Stimulated activated CD4-positive, alpha-beta T cell treated with anti-CD3 and anti-CD28 coated beads, TNF-alpha, amount 100 ng/mL, for 48 hours (primary cell): ENCODE measurements around the gene KCNB1.

ENCODE experiments used
- DNase-seq, 3 donors: peaks; one replicate each; pipeline ENCODE4 v3.0.0-alpha.2; 2020; ENCODE audit warnings: low read depth in 3 of 3

The KCNB1 gene

DNA sequence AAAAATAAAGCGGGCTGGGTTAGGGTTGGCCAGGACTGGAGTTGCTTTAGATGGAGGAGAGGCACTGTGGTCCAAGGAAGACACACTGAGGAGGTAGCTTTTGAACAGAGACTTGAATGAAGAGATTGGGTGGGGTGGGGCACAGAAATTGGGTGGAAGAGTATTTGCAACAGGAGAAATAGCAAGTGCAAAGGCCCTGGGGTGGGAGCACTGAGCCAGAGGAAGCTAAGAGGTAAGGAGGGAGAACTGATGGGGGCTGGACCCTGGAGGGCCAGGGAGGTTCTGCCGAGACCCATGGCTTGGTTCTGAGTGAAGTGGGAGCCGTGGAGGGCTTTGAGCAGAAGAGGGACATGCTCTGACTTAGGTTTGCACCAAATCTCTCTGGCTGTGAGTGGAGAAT is 45.4 kb downstream of the KCNB1 start:
- no peak for DNase-seq

- no peak for DNase-seq
These were observed 46.8 kb downstream of the KCNB1 start for GRCh38 chr20:49435639-49436038.

- DNase-seq, result no peak
These were observed 49.1 kb downstream of the KCNB1 start for GRCh38 chr20:49433333-49433732.

GRCh38 chr20:49432550-49432949 is 49.9 kb downstream of the KCNB1 start:
- no peak for DNase-seq

DNA sequence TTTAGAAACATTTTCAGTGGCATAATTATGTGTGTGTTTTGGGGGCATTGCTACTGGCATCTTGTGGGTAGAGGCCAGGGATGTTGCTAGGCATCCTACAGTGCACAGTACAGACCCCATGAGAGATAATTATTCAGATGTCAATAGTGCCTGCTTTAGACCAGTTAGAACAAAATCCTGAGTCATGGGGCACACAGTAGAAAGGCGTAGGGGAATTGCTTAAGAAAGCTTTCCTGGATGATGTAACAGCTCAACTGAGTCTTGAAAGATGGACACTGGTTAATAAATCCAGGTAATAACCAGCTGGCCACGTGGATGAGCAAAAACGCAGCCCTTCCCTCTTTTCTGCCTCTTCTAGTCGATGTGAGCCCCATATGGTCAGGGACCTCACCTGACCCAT is 51.1 kb downstream of the KCNB1 start:
- no peak for DNase-seq

DNA sequence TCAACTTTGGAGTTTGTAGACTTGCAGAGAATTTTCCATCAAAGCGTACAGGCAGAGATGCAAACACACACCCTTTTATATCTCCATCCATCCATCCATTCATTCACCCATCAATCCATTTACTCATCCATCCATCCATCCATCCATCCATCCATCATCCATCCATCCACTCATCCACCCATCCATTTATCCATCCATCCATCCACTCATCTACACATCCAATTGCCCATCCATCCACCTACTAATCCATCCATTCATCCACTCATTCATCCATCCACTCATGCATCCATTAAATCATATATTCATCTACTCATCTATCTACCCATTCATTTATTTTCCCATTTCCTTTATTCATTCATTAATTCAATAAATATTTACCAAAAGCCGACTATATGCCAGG is 52.1 kb downstream of the KCNB1 start:
- DNase-seq, result no peak

- DNase-seq, result no peak
These were observed 54.5 kb downstream of the KCNB1 start for GRCh38 chr20:49427751-49428518.

DNA sequence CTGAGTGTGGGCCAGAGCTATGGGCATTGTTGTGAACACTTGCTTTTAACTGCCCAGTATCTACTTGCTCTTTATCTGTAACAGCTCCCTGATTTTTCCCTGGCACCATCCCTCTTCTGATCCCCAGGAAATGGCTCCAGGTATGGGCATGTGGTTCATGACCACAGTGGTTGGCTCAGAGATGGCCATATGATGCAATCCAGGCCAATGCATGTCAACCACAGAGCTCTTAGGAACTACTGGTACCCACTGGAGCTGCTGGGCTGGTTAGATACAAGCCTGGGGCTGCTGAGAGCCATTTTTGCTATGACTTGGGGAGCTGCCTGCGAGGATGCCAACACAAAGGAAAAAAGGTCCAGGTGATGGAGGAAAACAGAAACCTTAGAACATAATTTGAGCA is 55.6 kb downstream of the KCNB1 start:
- DNase-seq, result no peak

DNA sequence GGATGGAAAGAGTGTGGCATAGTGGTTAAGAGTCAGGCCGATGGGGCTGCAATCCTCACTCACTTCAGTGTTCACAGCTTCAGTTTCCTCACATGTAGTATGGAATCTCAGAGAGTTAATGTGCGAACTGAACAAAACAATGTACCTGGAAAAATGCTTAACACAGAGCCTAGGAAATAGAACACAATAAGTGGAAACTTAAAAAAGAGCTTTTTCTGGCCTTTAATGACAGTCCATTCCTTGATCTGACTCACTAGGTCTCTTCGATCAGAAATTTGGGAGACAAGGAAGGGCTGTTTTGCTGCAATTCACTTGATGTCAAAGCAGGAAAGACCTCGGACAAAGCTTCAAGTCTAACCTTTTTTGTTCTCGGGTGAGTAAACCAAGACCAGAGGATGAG is 56.1 kb downstream of the KCNB1 start:
- no peak for DNase-seq

DNA sequence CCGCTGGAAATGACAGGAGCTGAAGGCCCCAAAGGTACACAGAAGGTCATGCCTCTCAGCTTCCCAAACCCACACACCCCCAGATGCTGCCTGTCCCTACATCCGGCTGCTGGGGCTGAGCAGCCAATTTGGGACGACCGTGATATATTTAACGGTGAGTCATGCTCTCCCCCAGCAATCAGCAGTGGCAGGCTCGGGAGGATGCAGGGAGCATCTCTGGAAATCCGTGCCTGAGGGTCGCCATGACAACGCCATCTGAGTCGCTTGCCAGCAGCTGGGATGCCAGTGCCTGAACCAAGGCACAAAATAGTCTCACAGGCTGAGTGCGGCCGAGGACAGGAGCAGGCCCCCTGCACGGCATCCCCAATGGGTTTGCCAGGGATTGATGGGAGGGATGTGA is 57.9 kb downstream of the KCNB1 start:
- DNase-seq, result no peak

- no peak for DNase-seq
These were observed 60.3 kb downstream of the KCNB1 start for GRCh38 chr20:49422161-49422560.

GRCh38 chr20:49420811-49421295 is 61.6 kb downstream of the KCNB1 start:
- DNase-seq, result no peak

- DNase-seq, result no peak
These were observed 62.2 kb downstream of the KCNB1 start for GRCh38 chr20:49420292-49420691.

DNA sequence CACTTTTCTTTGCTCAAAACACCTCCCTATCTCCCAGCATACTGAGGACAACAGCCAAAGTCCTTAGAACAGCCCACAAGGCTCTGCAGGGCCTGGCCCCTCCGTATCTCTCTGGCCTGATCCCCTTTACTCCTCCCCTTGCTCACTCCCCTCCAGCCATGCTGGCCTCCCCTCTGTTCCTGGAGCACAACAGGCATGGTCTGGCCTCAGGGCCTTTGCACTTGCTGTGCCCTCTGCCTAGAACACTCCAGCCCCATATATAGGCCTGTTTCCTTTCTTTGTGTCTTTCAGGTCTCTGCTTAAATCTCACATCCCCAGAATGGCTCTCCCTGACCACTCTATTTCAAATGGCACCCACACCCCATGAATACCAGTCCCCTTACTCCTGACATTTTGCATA is 62.7 kb downstream of the KCNB1 start:
- DNase-seq, result no peak

DNA sequence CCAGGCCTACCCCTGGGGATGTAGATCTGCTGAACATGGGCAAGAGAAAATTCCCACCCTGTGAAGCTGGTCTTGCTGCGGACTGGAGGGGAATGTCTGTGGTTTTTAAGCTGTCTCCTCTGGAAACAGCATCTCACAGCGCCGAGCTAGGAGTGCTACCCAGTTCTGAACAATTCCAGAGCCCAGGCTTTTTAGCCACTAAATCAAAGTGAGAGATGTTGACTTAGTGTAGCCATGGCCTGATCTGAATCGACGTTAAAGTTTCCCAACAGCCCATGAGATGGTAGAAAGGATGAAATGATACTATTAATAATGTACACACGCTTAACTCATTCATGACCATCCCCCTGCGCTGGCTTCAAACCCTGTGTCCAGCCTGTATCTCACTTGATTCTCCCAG is 63.7 kb downstream of the KCNB1 start:
- no peak for DNase-seq

DNA sequence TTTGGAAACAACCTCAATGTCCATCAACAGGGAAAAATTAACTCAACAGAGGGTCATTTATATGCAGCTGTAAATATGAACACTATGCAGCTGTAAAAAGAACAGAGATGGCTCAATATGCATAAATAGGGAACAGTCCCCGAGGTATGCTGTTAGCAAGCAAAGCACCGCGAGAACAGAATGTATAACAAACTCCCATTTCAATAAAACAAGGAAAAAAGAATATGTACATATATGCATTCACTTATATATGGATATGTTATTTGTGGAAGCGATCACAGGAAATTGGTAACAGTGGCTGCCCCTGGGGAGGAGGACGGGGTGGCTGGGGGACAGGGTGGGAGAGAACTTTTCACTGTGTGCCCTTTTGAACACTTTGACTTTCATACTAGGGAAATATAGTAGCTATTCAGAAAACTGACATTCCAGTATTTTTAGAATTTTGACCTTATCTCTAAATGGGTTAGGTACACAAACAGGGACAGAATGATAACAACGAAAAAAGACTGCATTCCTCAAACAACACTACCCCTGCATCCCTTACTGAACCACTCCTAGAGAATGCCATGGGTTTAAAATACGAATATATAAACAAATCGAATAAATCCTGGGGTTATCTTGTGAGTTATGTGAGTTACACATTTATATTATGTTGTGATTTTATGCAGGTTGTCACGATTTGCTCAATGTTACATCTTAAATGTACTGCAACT is 64.5 kb downstream of the KCNB1 start:
- DNase-seq, result no peak

DNA sequence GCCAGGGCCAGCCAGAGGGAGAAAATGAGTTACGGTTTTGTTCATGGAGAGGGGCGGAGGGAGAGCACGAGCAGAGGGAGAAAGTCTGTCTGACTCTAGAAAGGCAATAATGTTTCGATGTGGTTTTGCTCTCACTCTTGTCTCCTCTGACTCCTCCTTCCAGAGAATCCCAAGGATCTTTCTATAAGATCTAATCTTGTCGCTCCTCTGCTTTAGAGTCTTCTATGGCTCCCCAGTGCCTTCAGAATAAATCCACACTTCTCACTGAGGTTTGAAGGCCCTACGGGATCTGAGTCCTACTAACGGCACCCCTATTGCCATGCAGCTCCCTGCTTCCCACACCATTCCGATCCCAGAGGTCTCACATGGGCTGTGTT is 66.8 kb downstream of the KCNB1 start:
- DNase-seq, result no peak

DNA sequence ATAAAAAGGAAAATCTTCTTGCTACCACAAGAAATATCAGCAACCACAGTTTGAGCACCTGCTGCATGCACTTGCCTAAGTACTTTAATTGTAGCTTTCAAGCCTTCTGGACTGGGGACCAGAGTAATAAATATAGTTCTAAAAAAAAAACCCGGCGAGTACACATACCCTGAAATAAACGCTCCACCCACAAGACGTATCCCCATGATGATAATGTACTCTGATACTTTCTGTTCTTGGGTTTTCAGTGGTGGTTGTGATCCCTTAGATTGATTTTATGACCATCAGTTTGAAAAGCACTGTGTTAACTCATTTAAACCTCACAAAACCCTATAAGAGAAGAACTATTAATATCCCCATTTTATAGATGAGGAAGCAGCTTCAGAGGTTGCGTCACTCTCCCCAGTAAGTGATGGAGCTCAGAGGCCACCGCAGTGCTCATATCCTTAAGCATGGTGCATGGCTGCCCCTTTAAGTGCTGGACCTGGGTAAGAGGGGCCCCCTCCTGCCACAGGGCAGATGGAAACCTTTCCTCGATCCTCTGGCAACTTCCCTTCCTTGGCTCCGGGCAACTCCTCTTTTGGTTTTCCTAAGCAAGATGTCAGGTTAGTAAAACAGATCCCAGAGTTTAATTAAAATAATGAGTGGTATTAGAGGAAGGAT is 67.3 kb downstream of the KCNB1 start:
- DNase-seq, result no peak

DNA sequence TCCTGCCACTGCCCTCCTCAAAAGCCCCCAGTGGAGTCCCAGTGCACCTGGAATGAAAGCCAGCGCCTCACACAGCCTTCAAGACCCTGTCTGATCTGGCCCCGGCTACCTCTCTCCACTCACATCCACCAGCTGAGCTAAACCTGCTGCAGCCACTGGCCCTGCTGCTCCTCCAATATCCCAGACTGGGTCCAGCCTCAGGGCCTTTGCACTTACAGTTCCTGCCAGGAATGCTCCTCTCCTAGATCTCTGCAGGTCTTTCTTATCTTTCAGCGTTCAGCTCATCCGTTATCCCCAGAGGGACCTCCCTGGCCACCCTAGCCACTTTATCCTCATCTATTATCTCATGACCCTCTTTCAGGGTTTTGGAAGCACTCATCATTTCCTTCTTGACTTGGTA is 68.8 kb downstream of the KCNB1 start:
- DNase-seq, result no peak

GRCh38 chr20:49412953-49413352 is 69.5 kb downstream of the KCNB1 start:
- DNase-seq, result no peak

DNA sequence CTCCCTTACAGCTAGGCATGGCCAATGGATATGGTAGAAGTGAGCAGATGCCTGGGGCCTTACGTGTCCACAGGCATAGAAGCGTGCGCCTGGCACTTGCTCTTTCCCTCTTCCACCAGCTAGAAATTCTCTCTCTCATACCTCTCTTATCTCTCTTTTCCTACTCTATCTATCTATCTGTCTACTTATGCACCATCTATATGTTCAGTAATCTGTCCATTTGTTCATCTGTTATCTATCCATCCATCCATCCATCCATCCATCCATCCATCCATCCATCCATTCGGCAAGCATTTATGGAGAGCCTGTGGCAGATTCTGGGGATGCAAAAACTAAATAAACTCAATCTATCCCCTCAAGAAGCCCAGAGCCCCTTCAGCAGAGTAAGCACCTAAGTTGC is 70.2 kb downstream of the KCNB1 start:
- no peak for DNase-seq

GRCh38 chr20:49411221-49411925 is 71.1 kb downstream of the KCNB1 start:
- DNase-seq, result no peak
